Measurements from ENCODE around the gene LAT.

LAT gene

GRCh38 chr16:29009050-29009837, 24.4 kb downstream of the LAT start:
- peak; percentile 66 for DNase-seq

GRCh38 chr16:29009838-29010166, 24.9 kb downstream of the LAT start:
- no peak for DNase-seq

- DNase-seq = no peak
Measured at GRCh38 chr16:29011112-29011511, 26.3 kb downstream of the LAT start.

GRCh38 chr16:29011851-29012250, 27.0 kb downstream of the LAT start:
- DNase-seq = no peak

GRCh38 chr16:29012913-29013553, 28.2 kb downstream of the LAT start:
- no peak for DNase-seq

GRCh38 chr16:29014561-29015069, 29.8 kb downstream of the LAT start:
- no peak for DNase-seq

GRCh38 chr16:29022196-29022595, 37.3 kb downstream of the LAT start:
- no peak for DNase-seq

GRCh38 chr16:29023279-29024277, 38.7 kb downstream of the LAT start:
- DNase-seq = no peak

- DNase-seq = no peak
Measured at GRCh38 chr16:29024278-29024677, 39.4 kb downstream of the LAT start.

GRCh38 chr16:29025218-29025617, 40.4 kb downstream of the LAT start:
- DNase-seq = peak; percentile 54

GRCh38 chr16:29025735-29026134, 40.9 kb downstream of the LAT start:
- DNase-seq = peak; percentile 45

GRCh38 chr16:29028457-29029167, 43.8 kb downstream of the LAT start:
- DNase-seq = peak; percentile 52

- peak; percentile 89 for DNase-seq
Measured at GRCh38 chr16:29029168-29029994, 44.5 kb downstream of the LAT start.

- peak; percentile 52 for DNase-seq
Measured at GRCh38 chr16:29030086-29030840, 45.4 kb downstream of the LAT start.
